Activated naive CD4-positive, alpha-beta T cell treated with anti-CD3 and anti-CD28 coated beads for 36 hours (primary cell): ENCODE measurements around the gene GSTA2. TPM values are rescaled to one million over a fixed set of nuclear protein-coding genes. Genes with fewer than 3 reads are reported as not detected.
"Not testable (repeated sequence)": the region's sequence is repeated elsewhere in the genome, so short reads cannot be mapped to it uniquely, and the experiment has no call there.

ENCODE experiments used
- CTCF ChIA-PET: fragments of 350-600 bp; sonication (Branson Sonifier 250); formaldehyde crosslinking; loops from one replicate; lab custom pipeline; 2021; ENCODE audit warnings: antibody characterized with exemption; lab: Charles Lee
- DNase-seq: peaks from one replicate; pipeline ENCODE4 v3.0.0-alpha.2; 2020
- H3K27ac Mint-ChIP-seq: one replicate; pipeline ENCODE4 v1.8.0; 2021; ENCODE audit warnings: mild to moderate bottlenecking, mixed read lengths
- H3K27me3 Mint-ChIP-seq: one replicate; pipeline ENCODE4 v1.8.0; 2021; ENCODE audit warnings: low read depth, mixed read lengths
- H3K36me3 Mint-ChIP-seq: one replicate; pipeline ENCODE4 v1.8.0; 2021; ENCODE audit warnings: low read depth, mixed read lengths
- H3K4me1 Mint-ChIP-seq: one replicate; pipeline ENCODE4 v1.8.0; 2021; ENCODE audit warnings: low read depth, mixed read lengths
- H3K4me3 Mint-ChIP-seq: one replicate; pipeline ENCODE4 v1.8.0; 2021; ENCODE audit warnings: mild to moderate bottlenecking, moderate library complexity, mixed read lengths
- H3K9me3 Mint-ChIP-seq: one replicate; pipeline ENCODE4 v1.8.0; 2021; ENCODE audit warnings: mixed read lengths
- intact Hi-C: fragments of 100-400 bp; cut with micrococcal nuclease; formaldehyde crosslinking; loops from one replicate; pipeline ENCODE4 v1.15.1; 2023
- total RNA-seq, 2 experiments: library from RNA; stranded (reverse); gene quantifications; one replicate each; pipeline ENCODE4 v1.2.3, GENCODE V29; 2021

GSTA2 gene
- total RNA-seq, 2 experiments from 2014 or later, result not detected

DNA sequence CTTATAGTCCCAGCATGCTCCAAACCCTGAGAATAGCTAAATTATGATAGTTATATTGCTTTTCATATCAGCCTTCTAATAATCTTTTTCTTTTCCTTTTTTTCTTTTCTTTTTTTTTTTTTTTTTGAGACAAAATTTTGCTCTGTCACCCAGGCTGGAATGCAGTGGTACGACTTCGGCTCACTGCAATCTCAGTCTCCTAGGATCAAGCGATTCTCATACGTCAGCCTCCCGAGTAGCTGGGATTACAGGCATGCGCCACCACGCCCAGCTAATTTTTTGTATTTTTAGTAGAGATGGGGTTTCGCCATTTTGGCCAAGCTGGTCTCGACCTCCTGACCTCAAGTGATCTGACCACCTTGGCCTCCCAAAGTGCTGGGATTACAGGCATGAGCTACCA, 48.5 kb downstream of the GSTA2 start:
- H3K4me3 Mint-ChIP-seq, DNase-seq, H3K9me3 Mint-ChIP-seq, H3K4me1 Mint-ChIP-seq, H3K27me3 Mint-ChIP-seq, H3K36me3 Mint-ChIP-seq, intact Hi-C loops, H3K27ac Mint-ChIP-seq: not testable (repeated sequence)
- CTCF ChIA-PET, result interaction anchor here (0.9 kb wide), 1 partner anchor 23 kb away, joined by 5 read pairs; no protein-coding TSS in a partner anchor

DNA sequence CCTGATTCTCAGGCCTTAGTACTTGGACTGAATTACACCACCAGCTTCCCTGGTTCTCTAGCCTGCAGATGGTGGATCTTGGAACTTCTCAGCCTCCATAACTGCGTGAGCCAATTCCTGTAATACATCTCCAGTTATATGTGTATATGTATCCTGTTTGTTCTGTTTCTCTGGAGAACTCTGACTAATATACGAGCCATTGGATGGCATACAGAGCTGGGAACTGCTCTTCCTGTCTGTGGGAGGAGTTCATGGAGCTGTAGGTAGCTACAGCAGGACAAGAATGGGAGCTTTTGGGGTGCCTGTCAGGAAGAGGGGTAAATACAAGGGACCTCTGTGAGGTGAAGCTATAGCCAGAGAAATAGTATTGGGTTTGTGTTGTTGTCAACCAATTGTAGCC, 51.1 kb downstream of the GSTA2 start:
- peaks cover 2% of the 10 kb centered on the region for H3K9me3 Mint-ChIP-seq
- intact Hi-C loops, result no loop called here
- H3K36me3 Mint-ChIP-seq, result no peaks in the 10 kb centered on the region
- H3K27ac Mint-ChIP-seq, result no peak overlapping the region
- CTCF ChIA-PET, result interaction anchor here (0.5 to 0.8 kb wide), 3 partner anchors 12 to 1405 kb away, joined by 3 to 4 read pairs (median 3); no protein-coding TSS in a partner anchor
- peaks cover 4% of the 10 kb centered on the region for H3K27me3 Mint-ChIP-seq
- no peaks in the 10 kb centered on the region for H3K4me1 Mint-ChIP-seq
- no peak overlapping the region for H3K4me3 Mint-ChIP-seq
- no peak for DNase-seq

DNA sequence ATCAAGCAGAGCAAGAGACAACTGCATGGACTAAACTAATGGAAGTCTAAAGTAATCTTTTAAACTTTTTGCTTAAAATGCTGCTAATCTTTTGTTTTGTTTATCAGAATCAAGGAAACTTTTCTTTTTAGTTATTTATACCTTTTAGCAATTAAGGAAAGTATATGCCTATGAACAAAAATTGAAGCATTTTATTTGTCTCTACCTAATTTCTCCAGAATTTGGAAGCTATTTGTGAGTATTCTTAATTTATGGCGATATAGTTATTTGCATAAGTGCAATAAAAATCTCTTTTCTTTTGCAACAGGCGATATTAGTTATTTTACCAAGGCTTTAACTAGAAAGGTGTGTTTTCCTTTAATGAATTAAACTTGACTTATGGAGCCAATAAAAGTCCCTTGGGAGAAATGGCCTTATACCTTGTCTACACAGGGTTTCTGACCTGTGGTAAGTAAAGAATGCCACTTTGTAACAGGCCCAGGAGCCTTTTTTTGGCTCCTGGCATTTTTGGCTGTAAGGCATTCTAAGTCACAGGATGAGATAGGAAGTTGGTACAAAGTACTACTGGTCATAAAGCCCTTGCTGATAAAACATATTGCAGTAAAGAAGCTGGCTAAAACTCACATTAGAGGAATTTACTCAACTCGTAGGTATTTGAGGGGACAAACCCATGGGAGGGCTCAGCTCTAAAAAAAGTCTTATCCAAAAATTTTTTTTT, 55.2 kb downstream of the GSTA2 start:
- H3K9me3 Mint-ChIP-seq, result peaks cover 2% of the 10 kb centered on the region
- no peak for DNase-seq
- H3K36me3 Mint-ChIP-seq, result no peaks in the 10 kb centered on the region
- intact Hi-C loops, result no loop called here
- no peaks in the 10 kb centered on the region for H3K4me1 Mint-ChIP-seq
- CTCF ChIA-PET, result interaction anchor here (0.7 kb wide), 1 partner anchor 248 kb away, joined by 4 read pairs; no protein-coding TSS in a partner anchor
- H3K27me3 Mint-ChIP-seq, result no peaks in the 10 kb centered on the region
- H3K4me3 Mint-ChIP-seq, result no peak overlapping the region
- no peak overlapping the region for H3K27ac Mint-ChIP-seq

DNA sequence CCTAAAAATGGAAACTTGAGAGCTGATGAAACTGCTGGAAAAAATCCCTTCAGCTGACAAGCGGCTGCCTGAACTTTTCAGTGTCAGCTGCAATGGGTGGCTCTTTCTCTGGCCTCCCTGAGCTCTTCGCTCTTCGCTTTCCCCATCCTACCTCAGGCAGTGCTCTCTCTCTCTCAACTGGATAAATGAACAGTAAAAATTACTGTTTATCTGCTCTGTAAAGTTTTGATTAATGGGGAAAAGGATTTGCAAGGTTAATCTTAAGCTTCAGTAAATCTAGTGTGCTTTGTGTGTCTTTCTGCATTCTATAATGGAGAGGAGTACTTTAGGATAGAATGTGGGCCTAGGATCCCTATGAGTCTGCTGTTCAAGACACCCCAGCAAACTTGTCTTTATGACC, 57.3 kb downstream of the GSTA2 start:
- H3K4me1 Mint-ChIP-seq, result no peaks in the 10 kb centered on the region
- H3K27me3 Mint-ChIP-seq, result peaks cover 2% of the 10 kb centered on the region
- no peaks in the 10 kb centered on the region for H3K36me3 Mint-ChIP-seq
- intact Hi-C loops, result no loop called here
- H3K4me3 Mint-ChIP-seq, result no peak overlapping the region
- peaks cover 2% of the 10 kb centered on the region for H3K9me3 Mint-ChIP-seq
- no peak overlapping the region for H3K27ac Mint-ChIP-seq
- CTCF ChIA-PET, result no interaction called here
- no peak for DNase-seq

DNA sequence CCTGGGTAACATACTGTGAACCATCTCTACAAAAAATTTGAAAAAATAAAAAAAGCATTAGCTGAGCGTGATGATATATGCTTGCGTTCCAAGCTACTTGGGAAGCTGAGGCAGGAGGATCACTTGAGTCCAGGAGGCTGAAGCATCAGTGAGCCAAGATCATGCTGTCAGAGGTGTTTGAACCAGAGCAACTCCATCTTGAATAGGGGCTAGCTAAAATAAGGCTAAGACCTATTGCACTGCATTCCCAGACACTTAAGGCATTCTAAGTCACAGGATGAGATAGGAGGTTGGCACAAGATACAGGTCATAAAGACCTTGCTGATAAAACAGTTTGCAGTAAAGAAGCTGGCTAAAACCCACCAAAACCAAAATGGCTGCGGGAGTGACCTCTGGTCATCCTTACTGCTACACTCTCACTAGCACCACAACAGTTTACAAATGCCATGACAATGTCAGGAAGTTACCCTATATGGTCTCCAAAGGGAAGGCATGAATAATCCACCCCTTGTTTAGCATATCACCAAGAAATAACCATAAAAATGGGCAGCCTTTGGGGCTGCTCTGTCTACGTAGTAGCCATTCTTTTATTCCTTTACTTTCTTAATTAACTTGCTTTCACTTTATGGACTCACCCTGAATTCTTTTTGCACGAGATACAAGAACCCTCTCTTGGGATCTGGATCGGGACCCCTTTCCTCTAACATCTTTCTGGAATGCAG, 58.3 kb downstream of the GSTA2 start:
- H3K27me3 Mint-ChIP-seq, result not testable (repeated sequence)

DNA sequence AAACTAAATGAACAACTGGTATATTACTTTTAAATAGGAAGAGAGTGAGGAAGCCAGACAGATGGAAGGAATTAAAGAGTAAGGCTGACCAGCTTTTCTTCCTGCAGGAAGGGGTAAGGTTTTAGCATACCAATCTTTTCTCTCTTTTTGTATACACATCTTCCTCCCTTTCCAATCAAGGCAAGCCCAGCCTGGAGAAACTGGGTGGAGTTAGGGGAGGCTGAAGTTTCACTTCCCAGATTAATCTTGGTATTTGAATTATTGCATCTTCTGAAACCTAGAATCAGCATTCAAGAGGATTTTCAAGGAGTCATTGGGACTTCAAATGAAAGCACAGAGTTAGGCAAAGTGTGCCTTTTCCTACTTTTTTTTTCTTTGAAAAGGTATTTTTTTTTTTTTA, 59.2 kb downstream of the GSTA2 start:
- no peak for DNase-seq
- Mint-ChIP-seq H3K27me3 (peaks cover 6% of the 10 kb centered on the region), H3K9me3 (peaks cover 2% of the 10 kb centered on the region), H3K4me3 (no peak overlapping the region), H3K36me3 (no peaks in the 10 kb centered on the region), H3K4me1 (no peaks in the 10 kb centered on the region), H3K27ac (no peak overlapping the region)
- CTCF ChIA-PET, result interaction anchor here (0.7 kb wide), 1 partner anchor 427 kb away, joined by 3 read pairs; no protein-coding TSS in a partner anchor
- intact Hi-C loops, result no loop called here

More for the DNA sequence above, 58.3 kb downstream of the GSTA2 start:
- H3K27ac Mint-ChIP-seq, CTCF ChIA-PET, H3K9me3 Mint-ChIP-seq, DNase-seq, H3K36me3 Mint-ChIP-seq, H3K4me1 Mint-ChIP-seq, H3K4me3 Mint-ChIP-seq, intact Hi-C loops: not testable (repeated sequence)

Other genes with a start within 250 kb of the GSTA2 start
- gene TRAM2, start 186.4 kb downstream of the GSTA2 start, total RNA-seq, result 1 to 10 TPM; 2.5 to 2.9 TPM
- 10 to 100 TPM; 10.4 to 11.0 TPM for gene TMEM14A, start 92.4 kb downstream of the GSTA2 start, total RNA-seq
- not detected for gene GSTA1, start 40.3 kb upstream of the GSTA2 start, total RNA-seq
- gene GSTA5, start 77.3 kb upstream of the GSTA2 start, total RNA-seq, result not detected
- not detected for gene GSTA3, start 146.2 kb upstream of the GSTA2 start, total RNA-seq
- gene GSTA4, start 231.8 kb upstream of the GSTA2 start, total RNA-seq, result 10 to 100 TPM; 21.6 to 21.7 TPM